ENCODE data around the gene CPNE7.
"Not testable (repeated sequence)": the region's sequence is repeated elsewhere in the genome, so short reads cannot be mapped to it uniquely, and the experiment has no call there.

The CPNE7 gene

GRCh38 chr16:89569506-89570341 is 5.8 kb upstream of the CPNE7 start:
- no peak for DNase-seq

- DNase-seq = no peak
Measured at GRCh38 chr16:89570342-89570923, 5.1 kb upstream of the CPNE7 start.

- not testable (repeated sequence) for DNase-seq
Measured at GRCh38 chr16:89570983-89571598, 4.5 kb upstream of the CPNE7 start.

- DNase-seq = no peak
Measured at GRCh38 chr16:89571636-89572035, 3.9 kb upstream of the CPNE7 start.

GRCh38 chr16:89572073-89572484 is 3.5 kb upstream of the CPNE7 start:
- DNase-seq = no peak

- no peak for DNase-seq
Measured at GRCh38 chr16:89572485-89573205, 2.9 kb upstream of the CPNE7 start.

GRCh38 chr16:89573826-89574680 is 1.5 kb upstream of the CPNE7 start:
- DNase-seq = no peak

- DNase-seq = no peak
Measured at GRCh38 chr16:89574681-89575246, 794 bp upstream of the CPNE7 start.

- no peak for DNase-seq
Measured at GRCh38 chr16:89576153-89577054, 846 bp downstream of the CPNE7 start.

GRCh38 chr16:89577055-89577759 is 1.6 kb downstream of the CPNE7 start:
- DNase-seq = no peak

GRCh38 chr16:89579351-89579750 is 3.8 kb downstream of the CPNE7 start:
- DNase-seq = no peak

- no peak for DNase-seq
Measured at GRCh38 chr16:89581045-89581695, 5.6 kb downstream of the CPNE7 start.

- DNase-seq = no peak
Measured at GRCh38 chr16:89581861-89582563, 6.5 kb downstream of the CPNE7 start.

GRCh38 chr16:89582614-89583196 is 7.1 kb downstream of the CPNE7 start:
- DNase-seq = no peak

GRCh38 chr16:89583197-89583894 is 7.8 kb downstream of the CPNE7 start:
- DNase-seq = no peak

- no peak for DNase-seq
Measured at GRCh38 chr16:89583895-89584644, 8.5 kb downstream of the CPNE7 start.

All from NCI-H446 (cell line).